IPS-15b (cell line): ENCODE results near the gene TINAG.
"Not testable (repeated sequence)": the region's sequence is repeated elsewhere in the genome, so short reads cannot be mapped to it uniquely, and the experiment has no call there.

Experiments used
- H3K27me3 ChIP-seq: one replicate; pipeline ENCODE4 v1.6.1; 2013; ENCODE audit warnings: low read length; ENCODE audit not compliant: control insufficient read depth, insufficient read depth
- H3K36me3 ChIP-seq: one replicate; pipeline ENCODE4 v1.6.1; 2013; ENCODE audit warnings: low read length; ENCODE audit not compliant: control insufficient read depth, insufficient read depth
- H3K4me1 ChIP-seq: one replicate; pipeline ENCODE4 v1.6.1; 2013; ENCODE audit warnings: mild to moderate bottlenecking, low read length; ENCODE audit not compliant: control insufficient read depth, insufficient read depth
- H3K4me3 ChIP-seq: one replicate; pipeline ENCODE4 v1.5.1; 2013; ENCODE audit warnings: low read depth, low read length
- H3K9ac ChIP-seq: one replicate; pipeline ENCODE4 v1.6.1; 2013; ENCODE audit warnings: low read depth, mild to moderate bottlenecking, low read length
- H3K9me3 ChIP-seq: one replicate; pipeline ENCODE4 v1.6.1; 2013; ENCODE audit warnings: mild to moderate bottlenecking, low read length; ENCODE audit not compliant: control insufficient read depth, insufficient read depth

Gene TINAG

GRCh38 chr6:54315656-54316055, 7.4 kb downstream of the TINAG start:
- Histone ChIP-seq H3K9me3 (no peaks in the 10 kb centered on the region), H3K4me1 (no peaks in the 10 kb centered on the region), H3K4me3 (no peak overlapping the region), H3K36me3 (no peaks in the 10 kb centered on the region), H3K9ac (no peak overlapping the region), H3K27me3 (no peaks in the 10 kb centered on the region)

GRCh38 chr6:54320871-54321270, 12.6 kb downstream of the TINAG start:
- no peaks in the 10 kb centered on the region for H3K9me3 ChIP-seq
- no peaks in the 10 kb centered on the region for H3K27me3 ChIP-seq
- H3K4me1 ChIP-seq: no peaks in the 10 kb centered on the region
- no peaks in the 10 kb centered on the region for H3K36me3 ChIP-seq
- no peak overlapping the region for H3K9ac ChIP-seq
- H3K4me3 ChIP-seq: no peak overlapping the region

GRCh38 chr6:54327631-54328030, 19.4 kb downstream of the TINAG start:
- H3K4me3 ChIP-seq: no peak overlapping the region
- no peak overlapping the region for H3K9ac ChIP-seq
- no peaks in the 10 kb centered on the region for H3K4me1 ChIP-seq
- no peaks in the 10 kb centered on the region for H3K27me3 ChIP-seq
- H3K9me3 ChIP-seq: no peaks in the 10 kb centered on the region
- no peaks in the 10 kb centered on the region for H3K36me3 ChIP-seq

GRCh38 chr6:54331571-54331970, 23.3 kb downstream of the TINAG start:
- H3K4me1 ChIP-seq, H3K9me3 ChIP-seq, H3K36me3 ChIP-seq, H3K27me3 ChIP-seq, H3K4me3 ChIP-seq, H3K9ac ChIP-seq: not testable (repeated sequence)

- Histone ChIP-seq H3K4me3 (no peak overlapping the region), H3K36me3 (no peaks in the 10 kb centered on the region), H3K9me3 (no peaks in the 10 kb centered on the region), H3K9ac (no peak overlapping the region), H3K27me3 (no peaks in the 10 kb centered on the region), H3K4me1 (no peaks in the 10 kb centered on the region)
Measured at GRCh38 chr6:54335871-54336270, 27.6 kb downstream of the TINAG start.

GRCh38 chr6:54353975-54354374, 45.7 kb downstream of the TINAG start:
- no peaks in the 10 kb centered on the region for H3K27me3 ChIP-seq
- no peaks in the 10 kb centered on the region for H3K9me3 ChIP-seq
- no peaks in the 10 kb centered on the region for H3K4me1 ChIP-seq
- H3K9ac ChIP-seq: no peak overlapping the region
- H3K36me3 ChIP-seq: no peaks in the 10 kb centered on the region
- H3K4me3 ChIP-seq: no peak overlapping the region

- no peak overlapping the region for H3K9ac ChIP-seq
- H3K9me3 ChIP-seq: no peaks in the 10 kb centered on the region
- H3K27me3 ChIP-seq: no peaks in the 10 kb centered on the region
- no peaks in the 10 kb centered on the region for H3K36me3 ChIP-seq
- no peaks in the 10 kb centered on the region for H3K4me1 ChIP-seq
- no peak overlapping the region for H3K4me3 ChIP-seq
Measured at GRCh38 chr6:54354608-54355007, 46.4 kb downstream of the TINAG start.

GRCh38 chr6:54357141-54357540, 48.9 kb downstream of the TINAG start:
- no peak overlapping the region for H3K4me3 ChIP-seq
- H3K9me3 ChIP-seq: no peaks in the 10 kb centered on the region
- no peak overlapping the region for H3K9ac ChIP-seq
- no peaks in the 10 kb centered on the region for H3K36me3 ChIP-seq
- no peaks in the 10 kb centered on the region for H3K27me3 ChIP-seq
- H3K4me1 ChIP-seq: no peaks in the 10 kb centered on the region

- Histone ChIP-seq H3K36me3 (no peaks in the 10 kb centered on the region), H3K27me3 (no peaks in the 10 kb centered on the region), H3K4me1 (no peaks in the 10 kb centered on the region), H3K4me3 (no peak overlapping the region), H3K9me3 (no peaks in the 10 kb centered on the region), H3K9ac (no peak overlapping the region)
Measured at GRCh38 chr6:54361188-54361587, 52.9 kb downstream of the TINAG start.

GRCh38 chr6:54361734-54362133, 53.5 kb downstream of the TINAG start:
- Histone ChIP-seq H3K9ac (no peak overlapping the region), H3K4me3 (no peak overlapping the region), H3K9me3 (no peaks in the 10 kb centered on the region), H3K36me3 (no peaks in the 10 kb centered on the region), H3K4me1 (no peaks in the 10 kb centered on the region), H3K27me3 (no peaks in the 10 kb centered on the region)

GRCh38 chr6:54366667-54367327, 58.6 kb downstream of the TINAG start:
- Histone ChIP-seq H3K36me3 (no peaks in the 10 kb centered on the region), H3K27me3 (no peaks in the 10 kb centered on the region), H3K9me3 (no peaks in the 10 kb centered on the region), H3K4me3 (no peak overlapping the region), H3K4me1 (no peaks in the 10 kb centered on the region), H3K9ac (no peak overlapping the region)

GRCh38 chr6:54377776-54378175, 69.5 kb downstream of the TINAG start:
- H3K27me3 ChIP-seq: no peaks in the 10 kb centered on the region
- H3K9me3 ChIP-seq: no peaks in the 10 kb centered on the region
- no peaks in the 10 kb centered on the region for H3K36me3 ChIP-seq
- H3K4me1 ChIP-seq: no peaks in the 10 kb centered on the region
- no peak overlapping the region for H3K4me3 ChIP-seq
- H3K9ac ChIP-seq: no peak overlapping the region
